ENCODE data around the gene ZCCHC24. TPM values are rescaled to one million over a fixed set of nuclear protein-coding genes. Genes with fewer than 3 reads are reported as not detected.

Gene ZCCHC24
- total and polyA plus RNA-seq, 4 donors: 7.8 to 23.9 (median 14.8) TPM

GRCh38 chr10:79392020-79392398, 53.4 kb downstream of the ZCCHC24 start:
- TF ChIP-seq SP1 (IDR thresholded peaks at IDR 0.05) (no peak), GABPA (IDR thresholded peaks at IDR 0.05 in 1 of 2, conservative IDR thresholded peaks at IDR 0.05 in 1 of 2) (no peak), HNF4A (conservative IDR thresholded peaks at IDR 0.05) (no peak), MAX (IDR thresholded peaks at IDR 0.05) (no peak), EGR1 (IDR thresholded peaks at IDR 0.05; ENCODE audit: low read depth in 2 of 2) (no peak), REST (IDR thresholded peaks at IDR 0.05) (no peak), YY1 (IDR thresholded peaks at IDR 0.05) (no peak), ATF3 (IDR thresholded peaks at IDR 0.05) (no peak), RXRA (IDR thresholded peaks at IDR 0.05) (no peak), CTCF (IDR thresholded peaks at IDR 0.05; ENCODE audit: low read depth, low read length, missing input control) (no peak), NR2F2 (IDR thresholded peaks at IDR 0.05) (no peak), HNF4G (IDR thresholded peaks at IDR 0.05) (no peak), RAD21 (IDR thresholded peaks at IDR 0.05) (no peak), TAF1 (conservative IDR thresholded peaks at IDR 0.05) (no peak), ZBTB33 (IDR thresholded peaks at IDR 0.05) (no peak)
- 89% methylated on average over 14 of the region's 14 CpGs for WGBS
- Histone ChIP-seq H3K27me3 (ENCODE audit: control insufficient read depth in 4 of 4, insufficient read depth in 4 of 4, low read length in 3 of 4) (no peaks in the 10 kb centered on the region), H3K4me1 (ENCODE audit: control insufficient read depth in 4 of 4, insufficient read depth in 4 of 4, low read length in 3 of 4) (peaks cover 5 to 47% (median 25%) of the 10 kb centered on the region in 4 donors), H3K4me3 (ENCODE audit: low read depth in 1 of 3, low read length in 3 of 3) (no peak overlapping the region), H3K9ac (ENCODE audit: low read depth in 1 of 2, low read length in 2 of 2) (no peak overlapping the region), H3K27ac (ENCODE audit: low read depth in 1 of 2, low read length in 2 of 2) (no peak overlapping the region), H3K9me3 (ENCODE audit: control insufficient read depth in 4 of 4, low read length in 3 of 4) (no peaks in the 10 kb centered on the region), H3K36me3 (ENCODE audit: control insufficient read depth in 4 of 4, insufficient read depth in 3 of 4, low read depth in 1 of 4, low read length in 3 of 4) (peaks cover 0 to 16% (median 5%) of the 10 kb centered on the region in 4 donors)
- DNase-seq (ENCODE audit: low spot score): no peak

Data from liver (tissue), 9 donors.